Aorta (tissue), 5 donors: ENCODE results near the gene SPG7. TPM values are rescaled to one million over a fixed set of nuclear protein-coding genes. Genes with fewer than 3 reads are reported as not detected.

Experiments
- ATAC-seq: fragments of 200-7000 bp; cut with Tn5 transposase; one replicate; pipeline ENCODE4 v1.9.1; 2022; ENCODE audit warnings: moderate library complexity; ENCODE audit not compliant: low FRiP score
- DNase-seq, 2 donors: peaks; one replicate each; pipeline ENCODE4 v3.0.0-alpha.2; 2020
- H3K27ac ChIP-seq, 2 donors: one replicate each; pipeline ENCODE4 v1.5.1; 2013; ENCODE audit warnings: low read length in 2 of 2, mild to moderate bottlenecking in 2 of 2, moderate library complexity in 2 of 2, control low read depth in 1 of 2, inconsistent platforms in 1 of 2, low read depth in 1 of 2
- H3K27me3 ChIP-seq, 2 donors: one replicate each; pipeline ENCODE4 v1.6.1; 2013; ENCODE audit warnings: control low read depth in 1 of 2, low read length in 1 of 2, mild to moderate bottlenecking in 1 of 2, moderate library complexity in 1 of 2; ENCODE audit not compliant: insufficient read depth in 2 of 2, control insufficient read depth in 1 of 2
- H3K36me3 ChIP-seq, 2 donors: one replicate each; pipeline ENCODE4 v1.6.1; 2013; ENCODE audit warnings: control low read depth in 1 of 2, low read length in 1 of 2, mild to moderate bottlenecking in 1 of 2; ENCODE audit not compliant: insufficient read depth in 2 of 2, control insufficient read depth in 1 of 2
- H3K4me1 ChIP-seq, 2 donors: one replicate each; pipeline ENCODE4 v1.6.1; 2013; ENCODE audit warnings: low read length in 2 of 2, control low read depth in 1 of 2, mild to moderate bottlenecking in 1 of 2, moderate library complexity in 1 of 2; ENCODE audit not compliant: insufficient read depth in 2 of 2, control insufficient read depth in 1 of 2
- H3K4me3 ChIP-seq, 2 donors: one replicate each; pipeline ENCODE4 v1.5.1; 2013; ENCODE audit warnings: low read length in 2 of 2, control low read depth in 1 of 2, mild to moderate bottlenecking in 1 of 2
- H3K9me3 ChIP-seq: one replicate; pipeline ENCODE4 v1.6.1; 2013; ENCODE audit warnings: mild to moderate bottlenecking, low read length; ENCODE audit not compliant: control insufficient read depth
- WGBS, 2 donors: extraction: QIAGEN DNeasy Blood & Tissue Kit; methylation state at CpG; one replicate each; pipeline ENCODE4 v1.1.7; 2013; 5-methylcytosine and 5-hydroxymethylcytosine counted together
- intact Hi-C, 2 donors: fragments of 100-400 bp; cut with DNase I; formaldehyde crosslinking; loops; one replicate each; pipeline versions ENCODE4 v1.14.2 to v1.15.0; 2022
- polyA plus RNA-seq, 2 donors: library from polyadenylated mRNA; stranded (reverse); fragments of 200-250 nt; gene quantifications; one replicate each; pipeline ENCODE4 v1.2.3, GENCODE V29; 2013
- total RNA-seq, 2 donors: library from RNA; stranded (reverse); fragmentation: NEBNext Ultra II Directional; extraction: Animal tissue kit (Norgen Biotek cat#: 25700); gene quantifications; one replicate each; pipeline ENCODE4 v1.2.1, GENCODE V29; 2021
- donor health status: healthy with polysubstance abuse.
- donor health status: Bipolar disorder and iron deficiency.
- donor health status: DM: no; HTN: no; CAD: no.
- donor health status: DM: no; HTN: no; CAD: no.
- donor health status: DM: yes; HTN: yes; CAD: no.

Gene SPG7
- total and polyA plus RNA-seq, 4 donors: 28.4 to 171 (median 100) TPM

DNA sequence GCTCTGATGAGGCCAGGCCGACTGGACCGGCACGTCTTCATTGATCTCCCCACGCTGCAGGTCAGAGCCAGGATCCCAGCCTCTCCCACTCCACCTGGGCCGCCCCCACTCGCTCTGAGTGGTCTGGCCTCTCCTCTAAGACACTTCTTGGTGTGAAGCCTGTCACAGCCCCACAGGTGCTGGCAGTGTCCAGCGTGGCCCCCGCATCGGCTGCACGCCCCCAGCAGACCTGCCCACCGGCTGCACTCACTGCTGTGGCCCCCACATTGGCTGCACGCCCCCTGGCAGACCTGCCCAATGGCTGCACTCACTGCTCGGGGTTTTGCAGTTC lies 36.5 kb downstream of the SPG7 start:
- H3K4me1 ChIP-seq: no peaks in the 10 kb centered on the region
- intact Hi-C loops: no loop called here
- H3K9me3 ChIP-seq: no peaks in the 10 kb centered on the region
- no peak overlapping the region for H3K4me3 ChIP-seq
- peaks cover 0 to 5% of the 10 kb centered on the region in 2 donors for H3K36me3 ChIP-seq
- H3K27me3 ChIP-seq: no peaks in the 10 kb centered on the region
- WGBS, 2 donors: 86 to 87% methylated on average over 13 of the region's 13 CpGs
- ATAC-seq: no peak
- DNase-seq: no peak
- no peak overlapping the region for H3K27ac ChIP-seq

DNA sequence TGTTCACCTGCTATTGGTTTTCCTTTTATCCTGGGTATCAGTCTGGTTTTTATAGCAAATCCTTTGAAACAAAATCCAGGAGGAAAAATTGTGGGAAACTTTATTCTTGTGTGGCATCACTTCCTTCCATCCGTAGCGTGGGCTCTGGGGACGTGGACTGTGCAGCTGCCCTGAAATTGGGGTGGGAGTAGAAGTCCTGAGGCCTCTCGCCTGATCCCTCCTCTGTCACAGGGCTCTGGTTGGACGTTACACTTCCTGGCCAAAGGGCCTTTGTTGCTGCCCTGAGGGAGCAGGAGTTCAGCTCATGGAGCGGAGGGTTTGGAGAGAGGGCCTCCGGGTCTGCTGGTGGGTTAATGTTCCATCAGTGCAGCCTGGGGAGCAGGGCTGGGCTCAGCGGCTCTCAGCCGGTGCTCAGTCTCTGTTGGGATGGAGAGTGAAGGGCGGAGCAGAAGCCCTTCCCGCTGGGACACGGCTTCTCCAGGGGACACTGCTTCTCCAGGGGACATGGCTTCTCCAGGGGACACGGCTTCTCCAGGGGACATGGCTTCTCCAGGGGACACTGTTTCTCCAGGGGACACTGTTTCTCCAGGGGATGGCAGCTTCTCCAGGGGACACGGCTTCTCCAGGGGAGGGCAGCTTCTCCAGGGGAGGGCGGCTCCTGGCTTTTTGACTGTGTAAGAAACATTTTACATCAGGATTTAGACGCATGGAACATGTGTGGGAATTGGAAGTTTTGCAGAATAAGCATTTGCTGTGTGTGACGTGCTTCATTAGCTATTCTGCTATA lies 37.0 kb downstream of the SPG7 start:
- H3K36me3 ChIP-seq: peaks cover 0 to 5% of the 10 kb centered on the region in 2 donors
- ATAC-seq: no peak
- 87 to 93% methylated on average over 17 of the region's 17 CpGs for WGBS, 2 donors

DNA sequence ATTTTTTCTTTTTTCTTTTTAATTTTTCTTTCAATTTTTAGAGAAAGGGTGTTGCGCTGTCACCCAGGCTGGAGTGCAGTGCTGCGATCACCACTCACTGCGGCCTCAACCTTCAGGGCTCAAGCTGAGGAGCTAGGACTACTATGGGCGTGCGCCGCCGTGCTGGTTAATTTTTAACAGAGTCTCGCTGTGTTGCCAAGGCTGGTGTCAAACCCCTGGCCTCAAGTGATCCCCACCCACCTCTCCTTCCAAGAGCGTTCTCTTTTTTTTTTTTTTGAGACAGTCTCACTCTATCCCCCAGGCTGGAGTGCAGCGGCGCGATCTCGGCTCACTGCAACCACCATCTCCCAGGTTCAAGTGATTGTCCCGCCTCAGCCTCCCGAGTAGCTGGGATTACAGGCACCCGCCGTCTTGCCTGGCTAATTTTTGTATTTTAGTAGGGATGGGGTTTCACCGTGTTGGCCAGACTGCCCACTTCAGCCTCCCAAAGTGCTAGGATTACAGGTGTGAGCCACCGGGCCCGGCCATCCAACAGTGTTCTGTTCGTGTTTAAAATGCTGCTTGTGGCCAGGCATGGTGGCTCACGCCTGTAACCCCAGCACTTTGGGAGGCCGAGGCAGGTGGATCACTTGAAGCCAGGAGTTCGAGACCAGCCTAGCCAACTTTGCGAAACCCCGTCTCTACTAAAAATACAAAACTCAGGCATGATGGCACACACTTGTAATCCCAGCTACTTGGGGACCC lies 37.8 kb downstream of the SPG7 start:
- H3K9me3 ChIP-seq: no peaks in the 10 kb centered on the region
- no peak overlapping the region for H3K4me3 ChIP-seq
- peaks cover 0 to 5% of the 10 kb centered on the region in 2 donors for H3K36me3 ChIP-seq
- H3K27ac ChIP-seq: no peak overlapping the region
- H3K4me1 ChIP-seq: no peaks in the 10 kb centered on the region
- no peaks in the 10 kb centered on the region for H3K27me3 ChIP-seq
- WGBS, 2 donors: 92 to 96% methylated on average over 25 to 26 of the region's 26 CpGs
- no peak for ATAC-seq
- DNase-seq: no peak
- intact Hi-C loops: no loop called here

More for the DNA sequence above, 37.0 kb downstream of the SPG7 start:
- no peak overlapping the region for H3K4me3 ChIP-seq
- no peak overlapping the region for H3K27ac ChIP-seq
- no peaks in the 10 kb centered on the region for H3K9me3 ChIP-seq
- H3K27me3 ChIP-seq: no peaks in the 10 kb centered on the region
- DNase-seq: no peak
- intact Hi-C loops: no loop called here
- no peaks in the 10 kb centered on the region for H3K4me1 ChIP-seq

DNA sequence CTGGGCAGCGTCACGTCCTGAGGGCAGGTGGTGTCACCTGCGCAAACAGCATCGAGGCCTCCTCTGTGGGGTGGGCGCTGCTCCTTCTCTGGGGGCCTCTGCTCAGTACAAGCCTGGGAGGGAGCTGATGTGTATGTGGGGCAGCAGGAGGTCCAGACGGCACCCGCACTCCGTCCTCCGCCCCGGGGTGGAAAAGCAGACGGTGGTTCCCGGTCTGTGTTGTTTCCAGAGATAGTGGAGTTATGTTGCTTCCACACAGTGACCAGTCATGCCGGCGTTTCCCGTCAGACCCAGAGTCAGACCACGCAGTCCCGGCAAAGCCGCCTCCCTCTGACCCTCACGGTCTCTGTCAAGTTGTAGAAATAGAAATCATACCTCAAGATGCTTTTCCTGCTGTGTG lies 38.6 kb downstream of the SPG7 start:
- Histone ChIP-seq H3K27ac (no peak overlapping the region), H3K4me3 (no peak overlapping the region), H3K4me1 (no peaks in the 10 kb centered on the region), H3K9me3 (no peaks in the 10 kb centered on the region), H3K27me3 (no peaks in the 10 kb centered on the region), H3K36me3 (peaks cover 0 to 7% of the 10 kb centered on the region in 2 donors)
- DNase-seq: no peak
- ATAC-seq: no peak
- intact Hi-C loops: no loop called here
- WGBS, 2 donors: 88 to 89% methylated on average over 19 of the region's 19 CpGs

DNA sequence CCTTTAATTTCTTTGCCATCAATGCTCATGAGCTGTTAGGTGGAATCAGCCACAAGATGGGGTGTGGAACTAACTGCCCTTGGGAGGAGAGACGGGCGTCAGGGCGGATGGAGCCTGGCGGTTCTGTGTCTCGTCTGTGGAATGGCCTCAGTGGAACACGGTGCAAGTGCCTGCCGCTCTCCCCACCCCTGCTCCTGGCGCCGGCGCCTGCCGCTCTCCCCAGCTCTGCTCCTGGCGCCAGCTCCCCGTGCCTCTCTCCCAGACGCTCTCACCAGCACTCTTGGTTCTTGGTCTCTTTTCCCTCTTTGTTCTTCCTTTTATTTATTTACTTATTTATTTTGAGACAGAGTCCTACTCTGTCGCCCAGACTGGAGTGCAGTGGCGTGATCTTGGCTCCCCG lies 39.1 kb downstream of the SPG7 start:
- WGBS, 2 donors: 94% methylated on average over 17 of the region's 17 CpGs
- Histone ChIP-seq H3K27ac (no peak overlapping the region), H3K36me3 (peaks cover 0 to 7% of the 10 kb centered on the region in 2 donors), H3K4me3 (no peak overlapping the region), H3K9me3 (no peaks in the 10 kb centered on the region), H3K27me3 (no peaks in the 10 kb centered on the region), H3K4me1 (no peaks in the 10 kb centered on the region)
- ATAC-seq (no peak), DNase-seq (no peak)
- intact Hi-C loops: no loop called here

DNA sequence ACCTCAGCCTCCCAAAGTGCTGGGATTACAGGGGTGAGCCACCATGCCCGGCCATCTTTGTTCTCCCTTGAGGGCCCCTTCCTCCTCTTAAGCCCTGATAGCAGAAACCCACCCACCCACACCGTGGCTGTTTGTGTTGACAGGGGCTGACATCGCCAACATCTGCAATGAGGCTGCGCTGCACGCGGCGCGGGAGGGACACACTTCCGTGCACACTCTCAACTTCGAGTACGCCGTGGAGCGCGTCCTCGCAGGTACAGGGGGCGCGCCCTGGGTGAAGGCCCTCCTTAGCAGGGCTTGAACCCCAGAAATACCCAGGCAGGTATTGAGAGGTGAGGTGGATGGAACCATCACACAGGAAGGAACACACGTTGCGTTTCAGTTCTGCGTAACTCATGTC lies 39.7 kb downstream of the SPG7 start:
- Histone ChIP-seq H3K4me1 (no peaks in the 10 kb centered on the region), H3K4me3 (no peak overlapping the region), H3K27me3 (no peaks in the 10 kb centered on the region), H3K9me3 (no peaks in the 10 kb centered on the region), H3K27ac (no peak overlapping the region), H3K36me3 (peaks cover 0 to 7% of the 10 kb centered on the region in 2 donors)
- intact Hi-C loops: no loop called here
- DNase-seq: no peak
- no peak for ATAC-seq
- WGBS, 2 donors: 93 to 96% methylated on average over 20 of the region's 20 CpGs

DNA sequence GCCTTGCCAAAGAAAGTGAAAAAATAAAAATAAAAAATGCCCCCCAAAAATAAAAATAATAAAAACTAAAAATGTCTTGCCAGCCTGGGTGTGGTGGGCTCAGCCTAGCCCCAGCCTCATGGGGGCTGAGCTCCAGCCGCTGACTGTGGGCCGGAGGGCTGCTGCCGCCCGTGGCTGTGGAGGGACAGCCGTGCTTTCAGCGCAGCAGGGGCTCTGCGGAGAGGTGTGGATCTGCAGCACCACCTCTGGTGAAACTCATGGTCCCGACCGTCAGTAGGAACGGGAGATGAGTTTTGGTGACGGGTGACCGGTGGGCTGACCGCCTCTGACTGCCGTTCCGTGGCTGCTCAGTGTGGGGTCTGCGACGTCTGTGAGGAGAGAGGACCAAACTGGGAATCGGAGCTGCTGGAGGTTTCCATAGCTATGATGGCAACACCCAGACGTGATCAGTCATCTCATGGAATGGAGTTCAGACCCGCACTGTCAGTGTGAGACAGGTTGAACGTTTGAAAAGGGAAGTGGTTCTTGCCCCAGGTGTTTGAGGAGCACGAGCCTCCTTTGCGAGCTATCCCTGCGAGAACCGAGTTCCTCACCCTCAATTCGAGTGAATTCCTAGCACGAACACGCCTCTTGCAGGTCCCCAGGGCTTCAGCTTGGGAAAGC lies 40.3 kb downstream of the SPG7 start:
- 87 to 89% methylated on average over 28 of the region's 28 CpGs for WGBS, 2 donors
- Histone ChIP-seq H3K27me3 (no peaks in the 10 kb centered on the region), H3K27ac (no peak overlapping the region), H3K36me3 (peaks cover 0 to 7% of the 10 kb centered on the region in 2 donors), H3K9me3 (no peaks in the 10 kb centered on the region), H3K4me3 (no peak overlapping the region), H3K4me1 (no peaks in the 10 kb centered on the region)
- no peak for DNase-seq
- intact Hi-C loops: no loop called here
- ATAC-seq: no peak

DNA sequence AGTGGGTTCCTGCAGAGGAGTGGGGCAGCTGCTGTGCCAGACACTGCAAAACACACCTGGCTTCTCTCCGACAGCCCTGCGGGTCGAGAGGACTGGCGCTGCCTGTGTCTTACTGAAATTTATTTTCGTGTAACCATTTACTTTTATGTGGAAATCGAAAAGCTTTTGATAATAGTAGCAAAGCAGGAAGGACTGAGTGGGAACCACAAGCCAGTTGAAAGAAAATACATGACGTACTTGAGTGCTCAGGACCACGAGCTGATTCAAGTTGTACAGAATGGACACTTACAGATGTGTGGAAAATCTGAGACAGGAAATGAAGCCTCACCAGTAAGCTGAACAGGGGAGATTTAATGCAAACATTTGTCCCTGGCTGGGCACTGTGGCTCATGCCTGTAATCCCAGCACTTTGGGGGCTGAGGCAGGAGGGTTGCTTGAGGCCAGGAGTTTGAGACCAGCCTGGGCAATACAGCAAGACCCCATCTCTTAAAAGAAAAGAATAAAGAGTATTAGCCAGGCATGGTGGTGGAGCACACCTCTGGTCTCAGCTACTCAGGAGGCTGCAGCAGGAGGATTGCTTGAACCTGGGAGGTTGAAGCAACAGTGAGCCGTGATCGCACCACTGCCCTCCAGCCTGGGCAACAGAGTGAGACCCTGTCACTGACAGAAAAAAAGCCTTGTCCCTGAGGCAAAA lies 41.0 kb downstream of the SPG7 start:
- Histone ChIP-seq H3K27me3 (no peaks in the 10 kb centered on the region), H3K9me3 (no peaks in the 10 kb centered on the region), H3K4me3 (no peak overlapping the region), H3K36me3 (peaks cover 0 to 7% of the 10 kb centered on the region in 2 donors), H3K4me1 (no peaks in the 10 kb centered on the region), H3K27ac (no peak overlapping the region)
- intact Hi-C loops: no loop called here
- DNase-seq: no peak
- ATAC-seq: no peak
- whole genome bisulfite sequencing, 2 donors: 91 to 94% methylated on average over 10 of the region's 10 CpGs
